MG63 (cell line): ENCODE data around the gene EBP. TPM values are rescaled to one million over a fixed set of nuclear protein-coding genes. Genes with fewer than 3 reads are reported as not detected.
"Not testable (repeated sequence)": the region's sequence is repeated elsewhere in the genome, so short reads cannot be mapped to it uniquely, and the experiment has no call there.

Experiments used
- DNase-seq: peaks from one replicate; pipeline ENCODE4 v3.0.0-alpha.2; 2020
- H3K27me3 ChIP-seq: fragments of 250-450 bp; sonication (Bioruptor Pico); 2 replicates; pipeline ENCODE4 v1.5.1; 2020; ENCODE audit warnings: mild to moderate bottlenecking, moderate library complexity
- H3K36me3 ChIP-seq: fragments of 250-450 bp; sonication (Bioruptor Pico); 2 replicates; pipeline ENCODE4 v1.5.1; 2020; ENCODE audit warnings: mild to moderate bottlenecking, moderate library complexity
- H3K4me3 ChIP-seq: fragments of 250-450 bp; sonication (Bioruptor Pico); 2 replicates; pipeline ENCODE4 v1.5.1; 2020; ENCODE audit warnings: mild to moderate bottlenecking, moderate library complexity
- H3K9me3 ChIP-seq: fragments of 250-450 bp; sonication (Bioruptor Pico); 2 replicates; pipeline ENCODE4 v1.5.1; 2020; ENCODE audit warnings: mild to moderate bottlenecking, moderate library complexity
- total RNA-seq: library from RNA; depleted of rRNA; stranded (reverse); fragments of >200 nt; shearing (Covaris generic); gene quantifications from 2 replicates; pipeline ENCODE4 v1.2.3, GENCODE V29; 2014; ENCODE audit warnings: low replicate concordance

Gene EBP
- total RNA-seq, 1 experiment from 2014 or later = 32.9 TPM

- no peaks in the 10 kb centered on the region for H3K36me3 ChIP-seq
- H3K9me3 ChIP-seq = no peaks in the 10 kb centered on the region
- no peak for DNase-seq
Measured at GRCh38 chrX:48514126-48514806, 7.3 kb upstream of the EBP start.

GRCh38 chrX:48514868-48515460 lies 6.6 kb upstream of the EBP start:
- no peaks in the 10 kb centered on the region for H3K9me3 ChIP-seq
- H3K4me3 ChIP-seq = no peak overlapping the region
- no peaks in the 10 kb centered on the region for H3K36me3 ChIP-seq
- H3K27me3 ChIP-seq = no peaks in the 10 kb centered on the region
- DNase-seq = no peak

More at GRCh38 chrX:48514126-48514806, 7.3 kb upstream of the EBP start:
- Histone ChIP-seq H3K27me3 (no peaks in the 10 kb centered on the region), H3K4me3 (no peak overlapping the region)

GRCh38 chrX:48515842-48516241 lies 5.8 kb upstream of the EBP start:
- no peak for DNase-seq
- H3K4me3 ChIP-seq = no peak overlapping the region
- no peaks in the 10 kb centered on the region for H3K36me3 ChIP-seq
- H3K27me3 ChIP-seq = no peaks in the 10 kb centered on the region
- H3K9me3 ChIP-seq = no peaks in the 10 kb centered on the region

GRCh38 chrX:48516285-48516684 lies 5.3 kb upstream of the EBP start:
- no peaks in the 10 kb centered on the region for H3K9me3 ChIP-seq
- no peaks in the 10 kb centered on the region for H3K36me3 ChIP-seq
- no peak overlapping the region for H3K4me3 ChIP-seq
- DNase-seq = no peak
- no peaks in the 10 kb centered on the region for H3K27me3 ChIP-seq

GRCh38 chrX:48516987-48517386 lies 4.6 kb upstream of the EBP start:
- Histone ChIP-seq H3K27me3 (no peaks in the 10 kb centered on the region), H3K4me3 (no peak overlapping the region), H3K9me3 (no peaks in the 10 kb centered on the region), H3K36me3 (no peaks in the 10 kb centered on the region)
- DNase-seq = no peak

- H3K4me3 ChIP-seq, H3K36me3 ChIP-seq, H3K9me3 ChIP-seq, H3K27me3 ChIP-seq, DNase-seq: not testable (repeated sequence)
Measured at GRCh38 chrX:48519481-48519880, 2.1 kb upstream of the EBP start.

- Histone ChIP-seq H3K4me3 (no peak overlapping the region), H3K36me3 (no peaks in the 10 kb centered on the region), H3K9me3 (no peaks in the 10 kb centered on the region), H3K27me3 (no peaks in the 10 kb centered on the region)
- DNase-seq = no peak
Measured at GRCh38 chrX:48520455-48520854, 1.2 kb upstream of the EBP start.

- DNase-seq = no peak
- Histone ChIP-seq H3K9me3 (no peaks in the 10 kb centered on the region), H3K27me3 (no peaks in the 10 kb centered on the region), H3K36me3 (no peaks in the 10 kb centered on the region), H3K4me3 (peak overlapping the region; percentile 60)
Measured at GRCh38 chrX:48520976-48521352, 644 bp upstream of the EBP start.

- H3K27me3 ChIP-seq = no peaks in the 10 kb centered on the region
- DNase-seq = no peak
- no peaks in the 10 kb centered on the region for H3K9me3 ChIP-seq
- H3K4me3 ChIP-seq = peak overlapping the region; percentile 60
- 0 out of 2 replicates have a peak, but pooled peaks cover 2% of the 10 kb centered on the region for H3K36me3 ChIP-seq
Measured at GRCh38 chrX:48522291-48522690, 683 bp downstream of the EBP start.

- DNase-seq = no peak
- H3K27me3 ChIP-seq = no peaks in the 10 kb centered on the region
- no peaks in the 10 kb centered on the region for H3K9me3 ChIP-seq
- H3K36me3 ChIP-seq = 0 out of 2 replicates have a peak, but pooled peaks cover 2% of the 10 kb centered on the region
- H3K4me3 ChIP-seq = no peak overlapping the region
Measured at GRCh38 chrX:48523682-48524081, 2.1 kb downstream of the EBP start.

- H3K27me3 ChIP-seq, DNase-seq, H3K9me3 ChIP-seq, H3K36me3 ChIP-seq, H3K4me3 ChIP-seq: not testable (repeated sequence)
Measured at GRCh38 chrX:48525853-48526252, 4.2 kb downstream of the EBP start.

- Histone ChIP-seq H3K9me3 (no peaks in the 10 kb centered on the region), H3K36me3 (0 out of 2 replicates have a peak, but pooled peaks cover 2% of the 10 kb centered on the region), H3K27me3 (no peaks in the 10 kb centered on the region), H3K4me3 (no peak overlapping the region)
- no peak for DNase-seq
Measured at GRCh38 chrX:48530736-48531135, 9.1 kb downstream of the EBP start.

GRCh38 chrX:48531358-48531959 lies 9.9 kb downstream of the EBP start:
- Histone ChIP-seq H3K27me3 (no peaks in the 10 kb centered on the region), H3K9me3 (no peaks in the 10 kb centered on the region), H3K4me3 (no peak overlapping the region), H3K36me3 (0 out of 2 replicates have a peak, but pooled peaks cover 2% of the 10 kb centered on the region)
- peak; percentile 71 for DNase-seq

GRCh38 chrX:48532161-48532560 lies 10.6 kb downstream of the EBP start:
- Histone ChIP-seq H3K27me3 (no peaks in the 10 kb centered on the region), H3K9me3 (no peaks in the 10 kb centered on the region)
- DNase-seq = no peak

GRCh38 chrX:48533165-48533564 lies 11.6 kb downstream of the EBP start:
- no peak for DNase-seq
- Histone ChIP-seq H3K36me3 (no peaks in the 10 kb centered on the region), H3K9me3 (no peaks in the 10 kb centered on the region), H3K4me3 (no peak overlapping the region), H3K27me3 (no peaks in the 10 kb centered on the region)

More at GRCh38 chrX:48532161-48532560, 10.6 kb downstream of the EBP start:
- H3K36me3 ChIP-seq = no peaks in the 10 kb centered on the region
- H3K4me3 ChIP-seq = no peak overlapping the region

GRCh38 chrX:48538641-48539344 lies 17.2 kb downstream of the EBP start:
- DNase-seq = no peak
- Histone ChIP-seq H3K9me3 (no peaks in the 10 kb centered on the region), H3K27me3 (no peaks in the 10 kb centered on the region), H3K4me3 (peak overlapping the region; percentile 58), H3K36me3 (peaks cover 4% of the 10 kb centered on the region; the same call in 1 of the 2 replicates)

- Histone ChIP-seq H3K9me3 (no peaks in the 10 kb centered on the region), H3K27me3 (no peaks in the 10 kb centered on the region), H3K36me3 (peaks cover 4% of the 10 kb centered on the region; the same call in 1 of the 2 replicates), H3K4me3 (peak within 1 kb of the TSS; percentile 58)
- DNase-seq = peak; percentile 92
Measured at GRCh38 chrX:48539345-48540027, 17.9 kb downstream of the EBP start, which contains the start of gene TBC1D25. TSS of gene TBC1D25 (plus strand) at chrX:48539714. CDS start at chrX:48539798, 84 bp downstream.
